HepG2 (cell line): Measurements from ENCODE around the gene S1PR2. TPM values are rescaled to one million over a fixed set of nuclear protein-coding genes. Genes with fewer than 3 reads are reported as not detected.

Source experiments
- AHR ChIP-seq: IDR thresholded peaks from 2 replicates; pipeline ENCODE4 v1.6.1; 2018; ENCODE audit warnings: missing genetic modification reagents, missing compliant biosample characterization
- CCAR2 ChIP-seq: fragments of 200-400 bp; formaldehyde crosslinking; optimal IDR thresholded peaks from 2 replicates; pipeline ENCODE3; 2018; ENCODE audit warnings: low read depth, mild to moderate bottlenecking, low read length, moderate library complexity
- CERS6 ChIP-seq: sonication (generic); formaldehyde crosslinking; IDR thresholded peaks from 2 replicates; pipeline ENCODE4 v1.5.0; 2020; ENCODE audit warnings: missing genetic modification reagents
- GTF3A ChIP-seq: sonication (generic); formaldehyde crosslinking; conservative IDR thresholded peaks from 2 replicates; pipeline ENCODE4 v1.4.0; 2020; ENCODE audit warnings: mild to moderate bottlenecking, missing genetic modification reagents
- HNRNPL ChIP-seq: fragments of 200-400 bp; formaldehyde crosslinking; IDR thresholded peaks from 2 replicates; pipeline ENCODE4 v1.6.1; 2017; ENCODE audit warnings: mild to moderate bottlenecking, low read depth, low read length
- JARID2 ChIP-seq: sonication (generic); formaldehyde crosslinking; IDR thresholded peaks from 2 replicates; pipeline ENCODE4 v1.8.1; 2023; ENCODE audit warnings: missing genetic modification reagents, inconsistent platforms; ENCODE audit not compliant: insufficient replicate concordance
- JUN ChIP-seq: sonication (generic); formaldehyde crosslinking; IDR thresholded peaks from 2 replicates; pipeline ENCODE4 v1.4.0; 2020; ENCODE audit warnings: mild to moderate bottlenecking, missing genetic modification reagents
- KDM1A ChIP-seq: IDR thresholded peaks from 2 replicates; pipeline ENCODE4 v1.6.1; 2016; ENCODE audit warnings: missing compliant biosample characterization
- MEF2D ChIP-seq: sonication (generic); formaldehyde crosslinking; IDR thresholded peaks from 2 replicates; pipeline ENCODE4 v1.5.1; 2020; ENCODE audit warnings: mild to moderate bottlenecking, missing genetic modification reagents
- PBX2 ChIP-seq: IDR thresholded peaks from 2 replicates; pipeline ENCODE4 v1.6.1; 2016; ENCODE audit warnings: control low read depth
- SKIL ChIP-seq: sonication (generic); formaldehyde crosslinking; IDR thresholded peaks from 2 replicates; pipeline ENCODE4 v1.8.0; 2022; ENCODE audit warnings: missing genetic modification reagents, mild to moderate bottlenecking, moderate library complexity, borderline replicate concordance
- ZNF451 ChIP-seq: sonication (generic); formaldehyde crosslinking; IDR thresholded peaks from 2 replicates; pipeline ENCODE4 v1.5.0; 2020; ENCODE audit warnings: mild to moderate bottlenecking, missing genetic modification reagents
- ZNF563 ChIP-seq: sonication (generic); formaldehyde crosslinking; IDR thresholded peaks from 2 replicates; pipeline ENCODE4 v1.8.0; 2022; ENCODE audit warnings: mild to moderate bottlenecking, moderate library complexity, missing genetic modification reagents
- ZNF580 ChIP-seq: IDR thresholded peaks from 2 replicates; pipeline ENCODE4 v1.6.1; 2016; ENCODE audit warnings: low read depth, borderline replicate concordance
- ZNF687 ChIP-seq: sonication (generic); formaldehyde crosslinking; IDR thresholded peaks from 2 replicates; pipeline ENCODE4 v1.5.1; 2020; ENCODE audit warnings: mild to moderate bottlenecking, missing genetic modification reagents, moderate library complexity
- ZNF737 ChIP-seq: sonication (generic); formaldehyde crosslinking; IDR thresholded peaks from 2 replicates; pipeline ENCODE4 v1.5.0; 2020; ENCODE audit warnings: missing genetic modification reagents, mild to moderate bottlenecking, borderline replicate concordance
- ZNF749 ChIP-seq: sonication (generic); formaldehyde crosslinking; IDR thresholded peaks from 2 replicates; pipeline ENCODE4 v1.8.0; 2022; ENCODE audit warnings: mild to moderate bottlenecking, missing genetic modification reagents, moderate library complexity, borderline replicate concordance
- ZNF768 ChIP-seq: sonication (generic); formaldehyde crosslinking; IDR thresholded peaks from 2 replicates; pipeline ENCODE4 v1.4.0; 2020; ENCODE audit warnings: missing genetic modification reagents
- ZNF777 ChIP-seq: sonication (generic); formaldehyde crosslinking; IDR thresholded peaks from 2 replicates; pipeline ENCODE4 v1.4.0; 2020; ENCODE audit warnings: missing genetic modification reagents
- ZNF879 ChIP-seq: sonication (generic); formaldehyde crosslinking; IDR thresholded peaks from 2 replicates; pipeline ENCODE4 v1.8.1; 2023; ENCODE audit warnings: missing genetic modification reagents
- ZSCAN30 ChIP-seq: sonication (generic); formaldehyde crosslinking; IDR thresholded peaks from 2 replicates; pipeline ENCODE4 v1.5.0; 2020; ENCODE audit warnings: mild to moderate bottlenecking, missing genetic modification reagents
- polyA plus RNA-seq, 8 experiments: library from polyadenylated mRNA; depleted of rRNA in 3 of 8; stranded (reverse) in 7 of 8; unstranded in 1 of 8; fragments of >200 nt; fragmentation: Illumina TruSeq in 4 of 8; extraction: Trizol in 4 of 8; gene quantifications; 2 replicates each; pipeline versions ENCODE4 v1.2.1 to v1.2.3, GENCODE V29; 2011 to 2016; ENCODE audit warnings: low read depth in 4 of 8, missing spikeins in 1 of 8, mixed read lengths in 1 of 8; ENCODE audit not compliant: insufficient read depth in 1 of 8
- total RNA-seq, 5 experiments: library from RNA; depleted of rRNA; stranded (reverse); fragments of >200 nt; fragmentation: Illumina TruSeq; extraction: Trizol; gene quantifications; 2 replicates each; pipeline ENCODE4 v1.2.3, GENCODE V29; 2016; ENCODE audit warnings: low read depth in 1 of 5

The S1PR2 gene
- total and polyA plus RNA-seq, 2 of the 13 experiments (the other 11 are each of a cell fraction or from before 2014, with no cell fraction given), result 0.91 to 1.3 TPM

- peak; percentile 67 for TF ChIP-seq ZNF687 (CRISPR knock-in tag)
- peak; percentile 60; the same call in 1 of the 2 replicates for TF ChIP-seq JUN
- no peak for TF ChIP-seq ZNF879
- TF ChIP-seq MEF2D (CRISPR knock-in tag), result no peak
- TF ChIP-seq JARID2 (CRISPR knock-in tag), result no peak
- TF ChIP-seq PBX2 (CRISPR knock-in tag), result peak; percentile 66
- no peak for TF ChIP-seq CERS6 (CRISPR knock-in tag)
- peak; percentile 66; the same call in 1 of the 2 replicates for TF ChIP-seq SKIL (CRISPR knock-in tag)
- TF ChIP-seq KDM1A (CRISPR knock-in tag), result 0 out of 2 replicates have a peak, but pooled peaks have one; percentile 10
- TF ChIP-seq ZNF451 (CRISPR knock-in tag), result no peak
- TF ChIP-seq GTF3A, result 0 out of 2 replicates have a peak, but pooled peaks have one; percentile 36
- no peak for TF ChIP-seq HNRNPL
- TF ChIP-seq ZNF768, result no peak
- TF ChIP-seq CCAR2, result no peak
- no peak for TF ChIP-seq ZNF563
- no peak for TF ChIP-seq AHR (CRISPR knock-in tag)
- TF ChIP-seq ZNF737 (CRISPR knock-in tag), result no peak
- TF ChIP-seq ZNF777 (CRISPR knock-in tag), result no peak
- TF ChIP-seq ZSCAN30, result no peak
- TF ChIP-seq ZNF749, result no peak
- peak; percentile 26; the same call in 1 of the 2 replicates for TF ChIP-seq ZNF580 (CRISPR knock-in tag)
Measured at GRCh38 chr19:10238172-10238783, 7.1 kb upstream of the S1PR2 start (continued).
